ENCODE data around the gene ST7. TPM values are rescaled to one million over a fixed set of nuclear protein-coding genes. Genes with fewer than 3 reads are reported as not detected.

ST7 gene
- total RNA-seq, 4 donors from 2014 or later = 7.2 to 47.9 (median 19.1) TPM

DNA sequence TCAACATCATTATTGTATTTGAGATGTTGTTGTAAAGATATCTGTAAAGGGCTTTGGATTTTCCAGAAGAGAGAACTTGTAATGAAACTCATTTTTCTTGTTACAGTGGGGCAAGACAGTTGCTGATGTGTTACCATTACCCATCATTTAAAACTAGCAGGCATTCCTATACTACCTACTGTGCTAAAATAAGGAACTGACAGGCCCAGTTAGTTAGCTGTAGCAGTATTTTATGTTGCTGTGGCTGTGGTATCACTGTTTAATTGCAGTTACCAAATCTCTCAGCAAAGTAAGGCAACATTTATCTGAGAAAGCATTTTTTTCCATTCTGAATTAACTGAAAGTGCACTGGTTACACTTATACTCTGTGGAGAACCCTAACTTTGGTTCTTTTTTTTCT lies 9.9 kb downstream of the ST7 start:
- no peaks in the 10 kb centered on the region for H3K9me3 ChIP-seq
- in situ Hi-C loops (cut with MboI; ENCODE audit: low pct_ligation_motif_present in 1 of 4, low pct_unique_long_range_greater_than_20kb in 1 of 4, low sequenced_read_pairs in 3 of 4) = loop anchor here in 1 of 4 donors (25.0 kb wide), 1 partner anchor 1224 kb away; the partner anchor contains the start of gene LSM8
- H3K4me3 ChIP-seq = no peak overlapping the region
- no peak for TF ChIP-seq EP300 (IDR thresholded peaks at IDR 0.05; ENCODE audit: low read depth)
- TF ChIP-seq POLR2A (IDR thresholded peaks at IDR 0.05) = no peak
- no peak for TF ChIP-seq CTCF (IDR thresholded peaks at IDR 0.05)
- no peak for TF ChIP-seq POLR2AphosphoS5 (IDR thresholded peaks at IDR 0.05)
- DNase-seq = no peak
- no peak overlapping the region for H3K27ac ChIP-seq
- intact Hi-C loops (cut with DNase I; ENCODE audit: low total_unique reads) = no loop called here
- no peaks in the 10 kb centered on the region for H3K4me1 ChIP-seq
- H3K36me3 ChIP-seq = no peaks in the 10 kb centered on the region
- H3K27me3 ChIP-seq = no peaks in the 10 kb centered on the region

DNA sequence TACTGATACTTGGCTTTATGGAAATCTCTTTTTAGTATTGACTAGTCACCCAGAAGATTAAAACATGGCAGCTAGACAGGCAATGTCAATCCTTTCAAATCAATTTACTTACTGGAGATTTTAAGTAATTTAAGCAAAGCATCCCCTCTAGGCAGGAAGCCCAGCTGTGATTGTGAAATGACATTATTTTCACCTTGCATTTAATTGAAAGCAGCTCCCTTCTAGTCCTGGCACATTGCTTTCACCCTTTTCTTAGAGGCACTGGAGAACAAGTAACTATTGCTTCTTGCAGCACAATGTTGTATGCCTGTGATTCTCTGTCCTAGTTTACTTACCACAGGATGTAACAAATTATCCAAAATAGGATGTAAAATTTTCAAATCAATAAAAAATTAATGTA lies 13.3 kb downstream of the ST7 start:
- Histone ChIP-seq H3K4me3 (no peak overlapping the region), H3K27ac (no peak overlapping the region), H3K9me3 (no peaks in the 10 kb centered on the region), H3K36me3 (no peaks in the 10 kb centered on the region), H3K4me1 (peaks cover 0 to 9% (median 0%) of the 10 kb centered on the region in 4 donors), H3K27me3 (no peaks in the 10 kb centered on the region)
- intact Hi-C loops (cut with DNase I; ENCODE audit: low total_unique reads) (no loop called here), in situ Hi-C loops (cut with MboI; ENCODE audit: low pct_ligation_motif_present in 1 of 4, low pct_unique_long_range_greater_than_20kb in 1 of 4, low sequenced_read_pairs in 3 of 4) (loop anchor here in 1 of 4 donors (25.0 kb wide), 1 partner anchor 1221 kb away; the partner anchor contains the start of gene LSM8)
- TF ChIP-seq POLR2A (IDR thresholded peaks at IDR 0.05) (no peak), CTCF (IDR thresholded peaks at IDR 0.05) (no peak), POLR2AphosphoS5 (IDR thresholded peaks at IDR 0.05) (no peak), EP300 (IDR thresholded peaks at IDR 0.05; ENCODE audit: low read depth) (no peak)
- DNase-seq = no peak

- H3K4me1 ChIP-seq = peaks cover 0 to 9% (median 0%) of the 10 kb centered on the region in 4 donors
- intact Hi-C loops (cut with DNase I; ENCODE audit: low total_unique reads) (no loop called here), in situ Hi-C loops (cut with MboI; ENCODE audit: low pct_ligation_motif_present in 1 of 4, low pct_unique_long_range_greater_than_20kb in 1 of 4, low sequenced_read_pairs in 3 of 4) (loop anchor here in 1 of 4 donors (25.0 kb wide), 1 partner anchor 1220 kb away; the partner anchor contains the start of gene LSM8)
- H3K4me3 ChIP-seq = no peak overlapping the region
- no peak for DNase-seq
- no peaks in the 10 kb centered on the region for H3K9me3 ChIP-seq
- no peak overlapping the region for H3K27ac ChIP-seq
- WGBS, 2 donors (ENCODE audit: low coverage in 1 of 2) = 92 to 99% methylated on average over 2 to 5 of the region's 5 CpGs
- no peak for TF ChIP-seq POLR2A (IDR thresholded peaks at IDR 0.05)
- no peaks in the 10 kb centered on the region for H3K27me3 ChIP-seq
- H3K36me3 ChIP-seq = no peaks in the 10 kb centered on the region
Measured at GRCh38 chr7:116967254-116967922, 14.1 kb downstream of the ST7 start.

- H3K27ac ChIP-seq = no peak overlapping the region
- in situ Hi-C loops (cut with MboI; ENCODE audit: low pct_ligation_motif_present in 1 of 4, low pct_unique_long_range_greater_than_20kb in 1 of 4, low sequenced_read_pairs in 3 of 4) = loop anchor here in 1 of 4 donors (25.0 kb wide), 1 partner anchor 1219 kb away; the partner anchor contains the start of gene LSM8
- DNase-seq = no peak
- intact Hi-C loops (cut with DNase I; ENCODE audit: low total_unique reads) = no loop called here
- no peak overlapping the region for H3K4me3 ChIP-seq
- TF ChIP-seq POLR2AphosphoS5 (IDR thresholded peaks at IDR 0.05) (no peak), CTCF (IDR thresholded peaks at IDR 0.05) (no peak), EP300 (IDR thresholded peaks at IDR 0.05; ENCODE audit: low read depth) (no peak), POLR2A (IDR thresholded peaks at IDR 0.05) (no peak)
- 81 to 100% methylated on average over 1 of the region's 1 CpG for WGBS, 2 donors (ENCODE audit: low coverage in 1 of 2)
- H3K4me1 ChIP-seq = peaks cover 0 to 9% (median 0%) of the 10 kb centered on the region in 4 donors
- no peaks in the 10 kb centered on the region for H3K27me3 ChIP-seq
- H3K9me3 ChIP-seq = no peaks in the 10 kb centered on the region
- H3K36me3 ChIP-seq = no peaks in the 10 kb centered on the region
Measured at GRCh38 chr7:116967983-116968382, 14.7 kb downstream of the ST7 start.

All from transverse colon (tissue), 4 donors.